Activated CD4-positive, alpha-beta T cell treated with anti-CD3 and anti-CD28 coated beads for 48 hours (primary cell): ENCODE measurements around the gene PAOX.

ENCODE experiments used
- DNase-seq: peaks from one replicate; pipeline ENCODE4 v3.0.0-alpha.2; 2020

The PAOX gene

DNA sequence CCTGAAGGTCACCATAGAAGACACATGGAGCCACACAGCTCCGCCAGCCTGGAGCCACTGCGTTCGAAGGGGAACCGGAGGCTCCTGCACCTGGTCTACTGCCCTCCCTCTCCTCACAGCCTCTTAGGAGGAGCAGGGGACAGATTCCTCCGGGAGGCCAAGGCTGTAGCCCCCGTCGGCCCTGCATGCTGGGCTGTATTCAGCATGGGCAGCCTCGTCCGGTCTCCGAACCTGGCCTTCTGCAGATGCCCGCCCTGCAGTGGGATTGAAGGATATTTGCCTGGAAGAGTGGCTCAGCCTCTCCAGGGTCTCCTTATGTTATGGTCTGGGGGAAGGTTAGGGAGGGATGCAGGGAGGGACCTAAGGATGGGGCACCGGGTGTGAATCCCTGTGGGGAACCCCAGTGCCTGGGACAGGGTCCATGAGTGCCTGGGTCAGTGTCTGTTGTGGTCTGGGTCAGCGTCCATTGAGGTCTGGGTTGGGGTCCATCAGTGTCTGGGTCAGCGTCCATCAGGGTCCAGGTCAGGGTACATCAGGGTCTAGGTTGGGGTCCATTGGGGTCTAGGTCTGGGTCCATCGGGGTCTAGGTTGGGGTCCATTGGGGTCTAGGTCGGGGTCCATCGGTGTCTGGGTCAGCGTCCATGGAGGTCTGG, 61.7 kb downstream of the PAOX start:
- DNase-seq = no peak
